Adrenal gland (tissue), 12 donors: ENCODE results near the gene HBG1. TPM values are rescaled to one million over a fixed set of nuclear protein-coding genes. Genes with fewer than 3 reads are reported as not detected.

Source experiments
- DNase-seq, 7 donors: peaks; one replicate each; pipeline ENCODE4 v3.0.0-alpha.2; 2019 to 2020
- H3K27ac ChIP-seq, 5 donors: fragments of 200-600 bp; sonication (generic) in 4 of 5; 1 replicate in 3 of 5; 2 replicates in 2 of 5; pipeline versions ENCODE4 v1.5.1 to v1.8.0; 2016 to 2020; ENCODE audit warnings: mild to moderate bottlenecking in 1 of 5
- H3K27me3 ChIP-seq: fragments of 200-600 bp; 2 replicates; pipeline ENCODE4 v1.8.0; 2021
- H3K36me3 ChIP-seq, 2 donors: fragments of 200-600 bp; replicated peaks in 1 of 2; 1 replicate in 1 of 2; 2 replicates in 1 of 2; pipeline versions ENCODE4 v1.5.1 to v1.8.0; 2018 to 2022
- H3K4me1 ChIP-seq, 2 donors: fragments of 200-600 bp; replicated peaks in 1 of 2; 1 replicate in 1 of 2; 2 replicates in 1 of 2; pipeline versions ENCODE4 v1.5.1 to v1.8.0; 2018 to 2021
- H3K4me3 ChIP-seq, 4 donors: fragments of 200-600 bp; sonication (generic) in 3 of 4; one replicate each; pipeline ENCODE4 v1.5.1; 2016 to 2018
- H3K9me3 ChIP-seq, 3 donors: fragments of 200-600 bp; sonication (generic) in 1 of 3; replicated peaks in 1 of 3; 1 replicate in 2 of 3; 2 replicates in 1 of 3; pipeline versions ENCODE4 v1.5.1 to v1.8.0; 2016 to 2021
- POLR2A ChIP-seq, 2 donors: fragments of 450-650 bp; IDR thresholded peaks; one replicate each; pipeline ENCODE4 v1.6.1; 2017; ENCODE audit warnings: antibody characterized with exemption in 2 of 2, mild to moderate bottlenecking in 2 of 2, moderate library complexity in 1 of 2
- WGBS, 4 donors: extraction: QIAGEN DNeasy Blood & Tissue Kit in 2 of 4; methylation state at CpG; one replicate each; pipeline versions ENCODE4 v1.1.5 to v1.1.7; 2013 to 2017; 5-methylcytosine and 5-hydroxymethylcytosine counted together
- intact Hi-C, 2 donors: fragments of 100-400 bp; cut with DNase I; formaldehyde crosslinking; loops; one replicate each; pipeline versions ENCODE4 v1.14.1 to v1.15.0; 2022 to 2023
- polyA plus RNA-seq, 3 donors: library from polyadenylated mRNA; stranded (reverse); fragments of 200-250 nt in 2 of 3; fragments of 350-450 nt in 1 of 3; fragmentation: Illumina TruSeq in 1 of 3; extraction: RNeasy Lipid Tissue Mini Kit (QIAGEN cat#74804) in 1 of 3; gene quantifications; one replicate each; pipeline ENCODE4 v1.2.3, GENCODE V29; 2013 to 2014
- total RNA-seq, 9 donors: library from RNA; depleted of rRNA in 4 of 9; stranded (reverse); fragments of >200 nt in 4 of 9; fragments of 120-200 nt in 1 of 9; fragmentation: NEBNext Ultra II Directional in 1 of 9; extraction: Animal tissue kit (Norgen Biotek cat#: 25700) in 1 of 9; gene quantifications; one replicate each; pipeline versions ENCODE4 v1.1.0 to v1.2.4, GENCODE V29; 2013 to 2023
- TF ChIP-seq, protein P1 (sequence below), 6 experiments: fragments of 450-650 bp in 4 of 6; fragments of 200-600 bp in 2 of 6; sonication (generic) in 1 of 6; IDR thresholded peaks; 1 replicate in 5 of 6; 2 replicates in 1 of 6; pipeline versions ENCODE4 v1.5.1 to v1.8.0; 2016 to 2021; ENCODE audit warnings: antibody characterized with exemption in 6 of 6, mild to moderate bottlenecking in 2 of 6, moderate library complexity in 1 of 6
- donor health status: healthy with polysubstance abuse.
- donor health status: Bipolar disorder and iron deficiency.
- donor health status: DM: yes; HTN: yes; CAD: no.
- donor health status: DM: no; HTN: no; CAD: no.
- donor health status: DM: no; HTN: no; CAD: no.
- donor health status: DM: yes; HTN: yes; CAD: no.

The HBG1 gene
- total and polyA plus RNA-seq, 12 donors: 3.6 to 22.7 (median 3.8) TPM; not detected in 9

DNA sequence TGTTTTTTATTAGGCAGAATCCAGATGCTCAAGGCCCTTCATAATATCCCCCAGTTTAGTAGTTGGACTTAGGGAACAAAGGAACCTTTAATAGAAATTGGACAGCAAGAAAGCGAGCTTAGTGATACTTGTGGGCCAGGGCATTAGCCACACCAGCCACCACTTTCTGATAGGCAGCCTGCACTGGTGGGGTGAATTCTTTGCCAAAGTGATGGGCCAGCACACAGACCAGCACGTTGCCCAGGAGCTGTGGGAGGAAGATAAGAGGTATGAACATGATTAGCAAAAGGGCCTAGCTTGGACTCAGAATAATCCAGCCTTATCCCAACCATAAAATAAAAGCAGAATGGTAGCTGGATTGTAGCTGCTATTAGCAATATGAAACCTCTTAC lies 24.2 kb downstream of the HBG1 start:
- no peak for DNase-seq
- Histone ChIP-seq H3K27ac (no peak overlapping the region), H3K4me3 (no peak overlapping the region), H3K36me3 (no peaks in the 10 kb centered on the region), H3K27me3 (no peaks in the 10 kb centered on the region), H3K4me1 (no peaks in the 10 kb centered on the region), H3K9me3 (no peaks in the 10 kb centered on the region)
- TF ChIP-seq POLR2A (IDR thresholded peaks at IDR 0.05): no peak
- TF ChIP-seq, protein P1, sequence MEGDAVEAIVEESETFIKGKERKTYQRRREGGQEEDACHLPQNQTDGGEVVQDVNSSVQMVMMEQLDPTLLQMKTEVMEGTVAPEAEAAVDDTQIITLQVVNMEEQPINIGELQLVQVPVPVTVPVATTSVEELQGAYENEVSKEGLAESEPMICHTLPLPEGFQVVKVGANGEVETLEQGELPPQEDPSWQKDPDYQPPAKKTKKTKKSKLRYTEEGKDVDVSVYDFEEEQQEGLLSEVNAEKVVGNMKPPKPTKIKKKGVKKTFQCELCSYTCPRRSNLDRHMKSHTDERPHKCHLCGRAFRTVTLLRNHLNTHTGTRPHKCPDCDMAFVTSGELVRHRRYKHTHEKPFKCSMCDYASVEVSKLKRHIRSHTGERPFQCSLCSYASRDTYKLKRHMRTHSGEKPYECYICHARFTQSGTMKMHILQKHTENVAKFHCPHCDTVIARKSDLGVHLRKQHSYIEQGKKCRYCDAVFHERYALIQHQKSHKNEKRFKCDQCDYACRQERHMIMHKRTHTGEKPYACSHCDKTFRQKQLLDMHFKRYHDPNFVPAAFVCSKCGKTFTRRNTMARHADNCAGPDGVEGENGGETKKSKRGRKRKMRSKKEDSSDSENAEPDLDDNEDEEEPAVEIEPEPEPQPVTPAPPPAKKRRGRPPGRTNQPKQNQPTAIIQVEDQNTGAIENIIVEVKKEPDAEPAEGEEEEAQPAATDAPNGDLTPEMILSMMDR (IDR thresholded peaks at IDR 0.05): no peak
- 59 to 65% (median 59%) methylated on average over 2 of the region's 2 CpGs for WGBS, 4 donors
- intact Hi-C loops: no loop called here

DNA sequence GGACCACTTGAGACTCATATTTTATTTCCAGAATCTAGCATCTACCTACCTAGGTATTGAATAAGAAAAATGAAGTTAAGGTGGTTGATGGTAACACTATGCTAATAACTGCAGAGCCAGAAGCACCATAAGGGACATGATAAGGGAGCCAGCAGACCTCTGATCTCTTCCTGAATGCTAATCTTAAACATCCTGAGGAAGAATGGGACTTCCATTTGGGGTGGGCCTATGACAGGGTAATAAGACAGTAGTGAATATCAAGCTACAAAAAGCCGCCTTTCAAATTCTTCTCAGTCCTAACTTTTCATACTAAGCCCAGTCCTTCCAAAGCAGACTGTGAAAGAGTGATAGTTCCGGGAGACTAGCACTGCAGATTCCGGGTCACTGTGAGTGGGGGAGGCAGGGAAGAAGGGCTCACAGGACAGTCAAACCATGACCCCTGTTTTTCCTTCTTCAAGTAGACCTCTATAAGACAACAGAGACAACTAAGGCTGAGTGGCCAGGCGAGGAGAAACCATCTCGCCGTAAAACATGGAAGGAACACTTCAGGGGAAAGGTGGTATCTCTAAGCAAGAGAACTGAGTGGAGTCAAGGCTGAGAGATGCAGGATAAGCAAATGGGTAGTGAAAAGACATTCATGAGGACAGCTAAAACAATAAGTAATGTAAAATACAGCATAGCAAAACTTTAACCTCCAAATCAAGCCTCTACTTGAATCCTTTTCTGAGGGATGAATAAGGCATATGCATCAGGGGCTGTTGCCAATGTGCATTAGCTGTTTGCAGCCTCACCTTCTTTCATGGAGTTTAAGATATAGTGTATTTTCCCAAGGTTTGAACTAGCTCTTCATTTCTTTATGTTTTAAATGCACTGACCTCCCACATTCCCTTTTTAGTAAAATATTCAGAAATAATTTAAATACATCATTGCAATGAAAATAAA lies 24.8 kb downstream of the HBG1 start:
- Histone ChIP-seq H3K4me3 (no peak overlapping the region), H3K36me3 (no peaks in the 10 kb centered on the region), H3K27me3 (no peaks in the 10 kb centered on the region), H3K27ac (no peak overlapping the region), H3K9me3 (no peaks in the 10 kb centered on the region), H3K4me1 (no peaks in the 10 kb centered on the region)
- DNase-seq: no peak
- TF ChIP-seq, protein P1 (IDR thresholded peaks at IDR 0.05): no peak
- no peak for TF ChIP-seq POLR2A (IDR thresholded peaks at IDR 0.05)
- intact Hi-C loops: no loop called here
- 68 to 79% (median 70%) methylated on average over 6 of the region's 6 CpGs for WGBS, 4 donors

DNA sequence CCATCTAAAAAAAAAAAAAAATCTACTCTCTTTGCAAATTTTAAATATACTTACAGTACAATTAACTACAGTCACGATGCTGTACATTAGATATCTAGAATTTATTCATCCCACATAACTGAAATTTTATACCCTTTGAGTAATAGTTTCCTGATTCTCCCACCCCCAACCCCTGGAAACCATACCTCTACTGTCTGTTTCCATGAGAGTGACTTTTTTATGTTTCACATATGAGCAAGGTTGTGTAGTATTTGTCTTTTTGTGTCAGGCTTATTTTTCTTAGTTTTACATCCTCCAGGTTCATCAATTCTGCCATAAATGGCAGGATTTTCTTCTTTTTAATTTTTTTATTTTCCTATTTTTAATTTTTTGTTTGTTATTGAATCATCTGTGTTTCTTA lies 26.0 kb downstream of the HBG1 start:
- 67 to 83% (median 72%) methylated on average over 1 of the region's 1 CpG for WGBS, 4 donors
- TF ChIP-seq POLR2A (IDR thresholded peaks at IDR 0.05): no peak
- TF ChIP-seq, protein P1 (IDR thresholded peaks at IDR 0.05): no peak
- intact Hi-C loops: no loop called here
- no peaks in the 10 kb centered on the region for H3K36me3 ChIP-seq
- H3K4me1 ChIP-seq: no peaks in the 10 kb centered on the region
- H3K27ac ChIP-seq: no peak overlapping the region
- H3K27me3 ChIP-seq: no peaks in the 10 kb centered on the region
- H3K9me3 ChIP-seq: no peaks in the 10 kb centered on the region
- no peak for DNase-seq
- H3K4me3 ChIP-seq: no peak overlapping the region

DNA sequence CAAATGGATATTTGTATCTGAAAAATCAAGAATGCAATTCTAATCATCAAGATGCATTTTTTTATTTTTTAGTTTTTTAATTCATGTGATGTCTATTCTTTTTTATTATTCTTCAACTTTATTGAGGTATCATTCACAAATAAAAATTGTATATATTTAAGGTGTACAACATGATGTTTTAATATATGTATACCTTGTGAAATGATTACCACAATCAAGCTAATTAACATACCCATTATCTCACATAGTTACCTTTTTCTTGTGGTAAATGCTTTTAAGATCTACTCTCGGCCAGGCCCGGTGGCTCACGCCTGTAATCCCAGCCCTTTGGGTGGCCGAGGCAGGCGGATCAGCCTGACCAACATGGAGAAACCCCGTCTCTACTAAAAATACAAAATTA lies 26.5 kb downstream of the HBG1 start:
- H3K27ac ChIP-seq: no peak overlapping the region
- no peaks in the 10 kb centered on the region for H3K9me3 ChIP-seq
- 83 to 90% (median 86%) methylated on average over 5 to 6 of the region's 6 CpGs for WGBS, 4 donors
- no peaks in the 10 kb centered on the region for H3K4me1 ChIP-seq
- intact Hi-C loops: no loop called here
- TF ChIP-seq, protein P1 (IDR thresholded peaks at IDR 0.05): no peak
- TF ChIP-seq POLR2A (IDR thresholded peaks at IDR 0.05): no peak
- no peak for DNase-seq
- no peaks in the 10 kb centered on the region for H3K36me3 ChIP-seq
- no peaks in the 10 kb centered on the region for H3K27me3 ChIP-seq
- no peak overlapping the region for H3K4me3 ChIP-seq
